WTC11 (cell line): Measurements from ENCODE around the gene PAF1. TPM values are rescaled to one million over a fixed set of nuclear protein-coding genes. Genes with fewer than 3 reads are reported as not detected.

Experiments used
- ATAC-seq: fragments of 200-7000 bp; cut with Tn5 transposase; 2 replicates; pipeline ENCODE4 v1.10.0; 2021; ENCODE audit warnings: mild to moderate bottlenecking, moderate library complexity
- CTCF ChIA-PET: fragments of 300-600 bp; sonication (Branson Sonifier 250); formaldehyde crosslinking; loops from one replicate; lab custom pipeline; 2021; ENCODE audit warnings: antibody characterized with exemption; lab: Charles Lee
- POLR2A ChIA-PET: fragments of 350-600 bp; sonication (Branson Sonifier 250); formaldehyde crosslinking; loops from one replicate; lab custom pipeline; 2021; ENCODE audit warnings: antibody characterized with exemption; lab: Charles Lee
- DNase-seq: peaks from one replicate; pipeline ENCODE4 v3.0.0; 2021; ENCODE audit warnings: low spot score
- H3K27ac Mint-ChIP-seq: 2 replicates; pipeline ENCODE4 v1.8.0; 2021; ENCODE audit warnings: mixed read lengths
- H3K27me3 Mint-ChIP-seq: 2 replicates; pipeline ENCODE4 v1.8.0; 2021; ENCODE audit warnings: low read depth, mild to moderate bottlenecking, moderate library complexity, mixed read lengths
- H3K36me3 Mint-ChIP-seq: 2 replicates; pipeline ENCODE4 v1.8.0; 2021; ENCODE audit warnings: mixed read lengths
- H3K4me1 Mint-ChIP-seq: 2 replicates; pipeline ENCODE4 v1.8.0; 2022; ENCODE audit warnings: mixed read lengths
- H3K4me3 Mint-ChIP-seq: 2 replicates; pipeline ENCODE4 v1.8.0; 2021; ENCODE audit warnings: mild to moderate bottlenecking, moderate library complexity, mixed read lengths
- H3K9me3 Mint-ChIP-seq: 2 replicates; pipeline ENCODE4 v1.8.0; 2021; ENCODE audit warnings: mixed read lengths
- CDX4 ChIP-seq: fragments of 250-450 bp; sonication (Bioruptor Pico); IDR thresholded peaks from 2 replicates; pipeline ENCODE4 v1.9.0; 2021; ENCODE audit warnings: moderate library complexity, mild to moderate bottlenecking, inconsistent platforms, borderline replicate concordance
- FOXK1 ChIP-seq: sonication (generic); formaldehyde crosslinking; IDR thresholded peaks from 2 replicates; pipeline ENCODE4 v1.8.0; 2022; ENCODE audit warnings: mild to moderate bottlenecking, moderate library complexity, missing genetic modification reagents
- GRHL2 ChIP-seq: fragments of 250-450 bp; sonication (Bioruptor Pico); IDR thresholded peaks from 2 replicates; pipeline ENCODE4 v1.8.0; 2022; ENCODE audit warnings: mild to moderate bottlenecking, moderate library complexity; ENCODE audit not compliant: insufficient replicate concordance, severe bottlenecking
- GTF2I ChIP-seq: fragments of 250-450 bp; sonication (Bioruptor Pico); conservative IDR thresholded peaks from 2 replicates; pipeline ENCODE4 v1.4.0; 2021; ENCODE audit warnings: mild to moderate bottlenecking
- JAZF1 ChIP-seq: fragments of 250-450 bp; sonication (Bioruptor Pico); IDR thresholded peaks from 2 replicates; pipeline ENCODE4 v1.9.0; 2021; ENCODE audit warnings: moderate library complexity, mild to moderate bottlenecking, inconsistent platforms
- MXD4 ChIP-seq: fragments of 250-450 bp; sonication (Bioruptor Pico); IDR thresholded peaks from 2 replicates; pipeline ENCODE4 v1.8.0; 2021; ENCODE audit warnings: mild to moderate bottlenecking, moderate library complexity, borderline replicate concordance
- NFYB ChIP-seq: sonication (generic); formaldehyde crosslinking; conservative IDR thresholded peaks from 2 replicates; pipeline ENCODE4 v1.8.0; 2022; ENCODE audit warnings: low read depth, missing genetic modification reagents
- NR2C2 ChIP-seq: sonication (generic); formaldehyde crosslinking; IDR thresholded peaks from 2 replicates; pipeline ENCODE4 v1.8.0; 2022; ENCODE audit warnings: mild to moderate bottlenecking, missing genetic modification reagents
- OVOL2 ChIP-seq: fragments of 250-450 bp; sonication (Bioruptor Pico); IDR thresholded peaks from 2 replicates; pipeline ENCODE4 v1.9.0; 2021; ENCODE audit warnings: mild to moderate bottlenecking, borderline replicate concordance
- PRDM15 ChIP-seq: sonication (generic); formaldehyde crosslinking; IDR thresholded peaks from 2 replicates; pipeline ENCODE4 v1.8.0; 2022; ENCODE audit warnings: missing genetic modification reagents
- PRRX2 ChIP-seq: fragments of 250-450 bp; sonication (Bioruptor Pico); IDR thresholded peaks from 2 replicates; pipeline ENCODE4 v1.8.0; 2021; ENCODE audit warnings: mild to moderate bottlenecking
- SMAD3 ChIP-seq: sonication (generic); formaldehyde crosslinking; IDR thresholded peaks from 2 replicates; pipeline ENCODE4 v1.8.0; 2022; ENCODE audit warnings: missing genetic modification reagents, mild to moderate bottlenecking, borderline replicate concordance
- TEAD1 ChIP-seq: sonication (generic); formaldehyde crosslinking; IDR thresholded peaks from 2 replicates; pipeline ENCODE4 v1.8.0; 2022; ENCODE audit warnings: mild to moderate bottlenecking, missing genetic modification reagents
- ZNF121 ChIP-seq: sonication (generic); formaldehyde crosslinking; IDR thresholded peaks from 2 replicates; pipeline ENCODE4 v1.8.0; 2023; ENCODE audit warnings: missing genetic modification reagents
- ZNF138 ChIP-seq: sonication (generic); formaldehyde crosslinking; conservative IDR thresholded peaks from 2 replicates; pipeline ENCODE4 v1.8.1; 2022; ENCODE audit warnings: mild to moderate bottlenecking, moderate library complexity, missing genetic modification reagents
- ZNF219 ChIP-seq: sonication (generic); formaldehyde crosslinking; IDR thresholded peaks from 2 replicates; pipeline ENCODE4 v1.8.0; 2023; ENCODE audit warnings: missing genetic modification reagents, mild to moderate bottlenecking, borderline replicate concordance
- ZNF232 ChIP-seq: sonication (generic); formaldehyde crosslinking; IDR thresholded peaks from 2 replicates; pipeline ENCODE4 v1.8.0; 2022; ENCODE audit warnings: mild to moderate bottlenecking, missing genetic modification reagents
- ZNF317 ChIP-seq: sonication (generic); formaldehyde crosslinking; IDR thresholded peaks from 2 replicates; pipeline ENCODE4 v1.8.1; 2023; ENCODE audit warnings: low read depth, mild to moderate bottlenecking, moderate library complexity, missing genetic modification reagents, borderline replicate concordance
- total RNA-seq: library from RNA; stranded (reverse); gene quantifications from 3 replicates; pipeline ENCODE4 v1.2.3, GENCODE V29; 2021
- TF ChIP-seq, protein P1 (sequence below): sonication (generic); formaldehyde crosslinking; IDR thresholded peaks from 2 replicates; pipeline ENCODE4 v1.8.0; 2022; ENCODE audit warnings: mild to moderate bottlenecking, missing genetic modification reagents
- TF ChIP-seq, protein P2 (sequence below): fragments of 250-450 bp; sonication (Bioruptor Pico); IDR thresholded peaks from 2 replicates; pipeline ENCODE4 v2.1.2; 2022; ENCODE audit warnings: mild to moderate bottlenecking, moderate library complexity
- TF ChIP-seq, protein P3 (sequence below): fragments of 250-450 bp; sonication (Bioruptor Pico); IDR thresholded peaks from 2 replicates; pipeline ENCODE4 v1.9.0; 2021; ENCODE audit warnings: mild to moderate bottlenecking
- TF ChIP-seq, protein P4 (sequence below): sonication (generic); formaldehyde crosslinking; IDR thresholded peaks from 2 replicates; pipeline ENCODE4 v1.8.1; 2023; ENCODE audit warnings: mild to moderate bottlenecking, moderate library complexity, missing genetic modification reagents

PAF1 gene
- total RNA-seq, 1 experiment from 2014 or later = 27.8 TPM

DNA sequence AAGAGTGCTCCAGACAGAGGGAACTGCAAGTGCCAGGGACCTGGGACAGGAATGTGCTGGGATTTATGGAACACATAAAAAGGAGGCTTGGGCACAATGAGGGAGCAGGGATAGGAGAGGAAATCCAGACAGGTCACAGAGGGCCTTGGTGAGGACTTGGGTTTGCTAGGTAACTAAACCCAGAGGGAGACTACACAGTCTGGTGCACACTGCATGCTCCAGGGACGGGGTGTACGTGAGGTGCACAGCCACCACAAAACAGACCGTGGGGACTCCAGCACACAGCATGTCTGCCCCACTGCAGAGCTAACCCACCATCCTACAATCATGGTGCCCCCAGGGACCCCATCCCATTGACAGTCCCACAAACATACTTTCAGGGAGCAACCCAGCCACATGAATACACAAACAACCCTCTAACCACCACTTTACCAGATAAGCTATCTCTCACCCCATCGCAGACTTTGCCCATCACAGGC lies 10.2 kb upstream of the PAF1 start (continued):
- no peak for TF ChIP-seq NR2C2
- no peak for TF ChIP-seq ZNF232 (CRISPR knock-in tag)
- TF ChIP-seq, protein P1, sequence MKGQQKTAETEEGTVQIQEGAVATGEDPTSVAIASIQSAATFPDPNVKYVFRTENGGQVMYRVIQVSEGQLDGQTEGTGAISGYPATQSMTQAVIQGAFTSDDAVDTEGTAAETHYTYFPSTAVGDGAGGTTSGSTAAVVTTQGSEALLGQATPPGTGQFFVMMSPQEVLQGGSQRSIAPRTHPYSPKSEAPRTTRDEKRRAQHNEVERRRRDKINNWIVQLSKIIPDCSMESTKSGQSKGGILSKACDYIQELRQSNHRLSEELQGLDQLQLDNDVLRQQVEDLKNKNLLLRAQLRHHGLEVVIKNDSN (CRISPR knock-in tag) = no peak
- TF ChIP-seq, all 79 proteins: peak for 0

- Mint-ChIP-seq H3K4me1 (peaks cover 34% of the 10 kb centered on the region), H3K36me3 (peaks cover 10% of the 10 kb centered on the region), H3K9me3 (no peaks in the 10 kb centered on the region), H3K27ac (no peak overlapping the region), H3K27me3 (no peaks in the 10 kb centered on the region), H3K4me3 (no peak overlapping the region)
- POLR2A ChIA-PET = interaction anchor here (1.3 kb wide), 1 partner anchor 20 kb away, joined by 4 read pairs; no protein-coding TSS in a partner anchor
- TF ChIP-seq, protein P2, sequence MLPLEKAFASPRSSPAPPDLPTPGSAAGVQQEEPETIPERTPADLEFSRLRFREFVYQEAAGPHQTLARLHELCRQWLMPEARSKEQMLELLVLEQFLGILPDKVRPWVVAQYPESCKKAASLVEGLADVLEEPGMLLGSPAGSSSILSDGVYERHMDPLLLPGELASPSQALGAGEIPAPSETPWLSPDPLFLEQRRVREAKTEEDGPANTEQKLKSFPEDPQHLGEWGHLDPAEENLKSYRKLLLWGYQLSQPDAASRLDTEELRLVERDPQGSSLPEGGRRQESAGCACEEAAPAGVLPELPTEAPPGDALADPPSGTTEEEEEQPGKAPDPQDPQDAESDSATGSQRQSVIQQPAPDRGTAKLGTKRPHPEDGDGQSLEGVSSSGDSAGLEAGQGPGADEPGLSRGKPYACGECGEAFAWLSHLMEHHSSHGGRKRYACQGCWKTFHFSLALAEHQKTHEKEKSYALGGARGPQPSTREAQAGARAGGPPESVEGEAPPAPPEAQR (CRISPR knock-in tag) = no peak
- TF ChIP-seq CDX4 (CRISPR knock-in tag) = no peak
- TF ChIP-seq OVOL2 = no peak
- TF ChIP-seq, protein P3, sequence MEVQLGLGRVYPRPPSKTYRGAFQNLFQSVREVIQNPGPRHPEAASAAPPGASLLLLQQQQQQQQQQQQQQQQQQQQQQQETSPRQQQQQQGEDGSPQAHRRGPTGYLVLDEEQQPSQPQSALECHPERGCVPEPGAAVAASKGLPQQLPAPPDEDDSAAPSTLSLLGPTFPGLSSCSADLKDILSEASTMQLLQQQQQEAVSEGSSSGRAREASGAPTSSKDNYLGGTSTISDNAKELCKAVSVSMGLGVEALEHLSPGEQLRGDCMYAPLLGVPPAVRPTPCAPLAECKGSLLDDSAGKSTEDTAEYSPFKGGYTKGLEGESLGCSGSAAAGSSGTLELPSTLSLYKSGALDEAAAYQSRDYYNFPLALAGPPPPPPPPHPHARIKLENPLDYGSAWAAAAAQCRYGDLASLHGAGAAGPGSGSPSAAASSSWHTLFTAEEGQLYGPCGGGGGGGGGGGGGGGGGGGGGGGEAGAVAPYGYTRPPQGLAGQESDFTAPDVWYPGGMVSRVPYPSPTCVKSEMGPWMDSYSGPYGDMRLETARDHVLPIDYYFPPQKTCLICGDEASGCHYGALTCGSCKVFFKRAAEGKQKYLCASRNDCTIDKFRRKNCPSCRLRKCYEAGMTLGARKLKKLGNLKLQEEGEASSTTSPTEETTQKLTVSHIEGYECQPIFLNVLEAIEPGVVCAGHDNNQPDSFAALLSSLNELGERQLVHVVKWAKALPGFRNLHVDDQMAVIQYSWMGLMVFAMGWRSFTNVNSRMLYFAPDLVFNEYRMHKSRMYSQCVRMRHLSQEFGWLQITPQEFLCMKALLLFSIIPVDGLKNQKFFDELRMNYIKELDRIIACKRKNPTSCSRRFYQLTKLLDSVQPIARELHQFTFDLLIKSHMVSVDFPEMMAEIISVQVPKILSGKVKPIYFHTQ (CRISPR knock-in tag) = no peak
- no peak for TF ChIP-seq FOXK1 (CRISPR knock-in tag)
- TF ChIP-seq ZNF138 (CRISPR knock-in tag) = no peak
- TF ChIP-seq GTF2I (CRISPR knock-in tag) = no peak
- TF ChIP-seq MXD4 (CRISPR knock-in tag) = no peak
- no peak for TF ChIP-seq PRRX2
- TF ChIP-seq SMAD3 = no peak
- TF ChIP-seq ZNF317 (CRISPR knock-in tag) = no peak
- CTCF ChIA-PET = interaction anchor here (1.8 to 2.4 kb wide), 3 partner anchors 9 to 74 kb away, joined by 4 to 12 read pairs (median 9); partner anchors contain the start of genes MED29, PAF1 and PLEKHG2
- DNase-seq (no peak), ATAC-seq (no peak)
Measured at GRCh38 chr19:39400061-39400460, 9.2 kb upstream of the PAF1 start.

GRCh38 chr19:39399668-39400050 lies 8.8 kb upstream of the PAF1 start:
- ChIA-PET CTCF (interaction anchor here (2.4 to 3.6 kb wide), 2 partner anchors 8 to 12 kb away, joined by 12 to 38 read pairs; partner anchors contain the start of genes PLEKHG2 and ZFP36), POLR2A (no interaction called here)
- Mint-ChIP-seq H3K27me3 (no peaks in the 10 kb centered on the region), H3K4me3 (no peak overlapping the region), H3K36me3 (peaks cover 12% of the 10 kb centered on the region), H3K9me3 (no peaks in the 10 kb centered on the region), H3K4me1 (peaks cover 30% of the 10 kb centered on the region), H3K27ac (peak overlapping the region; percentile 59)
- DNase-seq (no peak), ATAC-seq (no peak)
- TF ChIP-seq GRHL2 (CRISPR knock-in tag) (no peak), PRDM15 (no peak), ZNF219 (CRISPR knock-in tag) (no peak), ZNF121 (CRISPR knock-in tag) (no peak), TEAD1 (no peak), PRRX2 (no peak), JAZF1 (CRISPR knock-in tag) (no peak), GTF2I (CRISPR knock-in tag) (no peak), NFYB (CRISPR knock-in tag) (no peak)
- TF ChIP-seq, protein P1 (CRISPR knock-in tag) = no peak
- TF ChIP-seq, protein P4, sequence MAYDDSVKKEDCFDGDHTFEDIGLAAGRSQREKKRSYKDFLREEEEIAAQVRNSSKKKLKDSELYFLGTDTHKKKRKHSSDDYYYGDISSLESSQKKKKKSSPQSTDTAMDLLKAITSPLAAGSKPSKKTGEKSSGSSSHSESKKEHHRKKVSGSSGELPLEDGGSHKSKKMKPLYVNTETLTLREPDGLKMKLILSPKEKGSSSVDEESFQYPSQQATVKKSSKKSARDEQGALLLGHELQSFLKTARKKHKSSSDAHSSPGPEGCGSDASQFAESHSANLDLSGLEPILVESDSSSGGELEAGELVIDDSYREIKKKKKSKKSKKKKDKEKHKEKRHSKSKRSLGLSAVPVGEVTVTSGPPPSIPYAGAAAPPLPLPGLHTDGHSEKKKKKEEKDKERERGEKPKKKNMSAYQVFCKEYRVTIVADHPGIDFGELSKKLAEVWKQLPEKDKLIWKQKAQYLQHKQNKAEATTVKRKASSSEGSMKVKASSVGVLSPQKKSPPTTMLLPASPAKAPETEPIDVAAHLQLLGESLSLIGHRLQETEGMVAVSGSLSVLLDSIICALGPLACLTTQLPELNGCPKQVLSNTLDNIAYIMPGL = no peak
